ENCODE results near the gene CIZ1.
A peak's percentile ranks its signal among the peaks of the same experiment; 100 is the strongest.

The CIZ1 gene

GRCh38 chr9:128125580-128126354 lies 65.6 kb downstream of the CIZ1 start:
- no peak for ATAC-seq
- DNase-seq, result no peak
- Mint-ChIP-seq H3K9me3 (no peaks in the 10 kb centered on the region), H3K36me3 (ENCODE audit: low read depth) (peaks cover 6% of the 10 kb centered on the region), H3K27ac (peak overlapping the region; percentile 77), H3K4me3 (peak overlapping the region; percentile 82), H3K4me1 (peaks cover 31% of the 10 kb centered on the region), H3K27me3 (no peaks in the 10 kb centered on the region)

GRCh38 chr9:128124873-128125579 lies 66.3 kb downstream of the CIZ1 start:
- DNase-seq (peak; percentile 71), ATAC-seq (no peak)
- Mint-ChIP-seq H3K27ac (no peak overlapping the region), H3K36me3 (ENCODE audit: low read depth) (peaks cover 6% of the 10 kb centered on the region), H3K4me1 (peaks cover 30% of the 10 kb centered on the region), H3K9me3 (no peaks in the 10 kb centered on the region), H3K27me3 (no peaks in the 10 kb centered on the region), H3K4me3 (peak overlapping the region; percentile 82)

- no peak for ATAC-seq
Measured at GRCh38 chr9:128124451-128124850, 66.9 kb downstream of the CIZ1 start.

GRCh38 chr9:128123451-128124080 lies 67.8 kb downstream of the CIZ1 start:
- Mint-ChIP-seq H3K4me1 (peaks cover 20% of the 10 kb centered on the region), H3K36me3 (ENCODE audit: low read depth) (peaks cover 6% of the 10 kb centered on the region), H3K9me3 (no peaks in the 10 kb centered on the region), H3K27me3 (no peaks in the 10 kb centered on the region), H3K27ac (no peak overlapping the region), H3K4me3 (no peak overlapping the region)
- DNase-seq (no peak), ATAC-seq (no peak)

More at GRCh38 chr9:128124451-128124850, 66.9 kb downstream of the CIZ1 start:
- H3K36me3 Mint-ChIP-seq (ENCODE audit: low read depth), result peaks cover 6% of the 10 kb centered on the region
- H3K4me1 Mint-ChIP-seq, result peaks cover 27% of the 10 kb centered on the region
- H3K27me3 Mint-ChIP-seq, result no peaks in the 10 kb centered on the region
- DNase-seq, result no peak
- no peak overlapping the region for H3K27ac Mint-ChIP-seq
- H3K9me3 Mint-ChIP-seq, result no peaks in the 10 kb centered on the region
- H3K4me3 Mint-ChIP-seq, result no peak overlapping the region

- DNase-seq (no peak), ATAC-seq (no peak)
- Mint-ChIP-seq H3K4me3 (no peak overlapping the region), H3K27ac (no peak overlapping the region), H3K27me3 (no peaks in the 10 kb centered on the region), H3K9me3 (no peaks in the 10 kb centered on the region), H3K4me1 (peaks cover 18% of the 10 kb centered on the region), H3K36me3 (ENCODE audit: low read depth) (peaks cover 6% of the 10 kb centered on the region)
Measured at GRCh38 chr9:128122809-128123175, 68.6 kb downstream of the CIZ1 start.

- Mint-ChIP-seq H3K36me3 (ENCODE audit: low read depth) (peaks cover 6% of the 10 kb centered on the region), H3K27ac (no peak overlapping the region), H3K27me3 (no peaks in the 10 kb centered on the region), H3K4me3 (no peak overlapping the region), H3K4me1 (peaks cover 23% of the 10 kb centered on the region), H3K9me3 (no peaks in the 10 kb centered on the region)
- no peak for ATAC-seq
- DNase-seq, result no peak
Measured at GRCh38 chr9:128121924-128122808, 69.2 kb downstream of the CIZ1 start.

GRCh38 chr9:128121466-128121810 lies 69.9 kb downstream of the CIZ1 start:
- Mint-ChIP-seq H3K27ac (no peak overlapping the region), H3K4me3 (no peak overlapping the region)
- DNase-seq, result no peak

GRCh38 chr9:128120741-128121465 lies 70.5 kb downstream of the CIZ1 start:
- Mint-ChIP-seq H3K4me1 (peaks cover 24% of the 10 kb centered on the region), H3K9me3 (no peaks in the 10 kb centered on the region), H3K27me3 (no peaks in the 10 kb centered on the region), H3K27ac (no peak overlapping the region), H3K36me3 (ENCODE audit: low read depth) (peaks cover 3% of the 10 kb centered on the region), H3K4me3 (no peak overlapping the region)
- no peak for DNase-seq
- ATAC-seq, result no peak

More at GRCh38 chr9:128121466-128121810, 69.9 kb downstream of the CIZ1 start:
- H3K9me3 Mint-ChIP-seq, result no peaks in the 10 kb centered on the region
- ATAC-seq, result no peak
- H3K4me1 Mint-ChIP-seq, result peaks cover 24% of the 10 kb centered on the region
- no peaks in the 10 kb centered on the region for H3K27me3 Mint-ChIP-seq
- peaks cover 6% of the 10 kb centered on the region for H3K36me3 Mint-ChIP-seq (ENCODE audit: low read depth)

- no peaks in the 10 kb centered on the region for H3K27me3 Mint-ChIP-seq
- H3K9me3 Mint-ChIP-seq, result no peaks in the 10 kb centered on the region
- peaks cover 23% of the 10 kb centered on the region for H3K4me1 Mint-ChIP-seq
- H3K4me3 Mint-ChIP-seq, result no peak overlapping the region
- ATAC-seq (no peak), DNase-seq (no peak)
- peaks cover 3% of the 10 kb centered on the region for H3K36me3 Mint-ChIP-seq (ENCODE audit: low read depth)
- H3K27ac Mint-ChIP-seq, result no peak overlapping the region
Measured at GRCh38 chr9:128120061-128120740, 71.2 kb downstream of the CIZ1 start.

GRCh38 chr9:128118971-128119665 lies 72.3 kb downstream of the CIZ1 start:
- Mint-ChIP-seq H3K27ac (no peak overlapping the region), H3K27me3 (no peaks in the 10 kb centered on the region)

GRCh38 chr9:128118472-128118857 lies 72.9 kb downstream of the CIZ1 start:
- DNase-seq (no peak), ATAC-seq (no peak)
- Mint-ChIP-seq H3K36me3 (ENCODE audit: low read depth) (peaks cover 4% of the 10 kb centered on the region), H3K4me3 (no peak overlapping the region), H3K4me1 (peaks cover 19% of the 10 kb centered on the region), H3K27me3 (no peaks in the 10 kb centered on the region), H3K27ac (no peak overlapping the region), H3K9me3 (no peaks in the 10 kb centered on the region)

More at GRCh38 chr9:128118971-128119665, 72.3 kb downstream of the CIZ1 start:
- Mint-ChIP-seq H3K4me3 (no peak overlapping the region), H3K4me1 (peaks cover 19% of the 10 kb centered on the region), H3K36me3 (ENCODE audit: low read depth) (no peaks in the 10 kb centered on the region), H3K9me3 (no peaks in the 10 kb centered on the region)
- DNase-seq, result no peak
- ATAC-seq, result no peak

- Mint-ChIP-seq H3K27me3 (no peaks in the 10 kb centered on the region), H3K27ac (peak overlapping the region; percentile 30), H3K9me3 (no peaks in the 10 kb centered on the region), H3K4me3 (no peak overlapping the region), H3K4me1 (peaks cover 19% of the 10 kb centered on the region), H3K36me3 (ENCODE audit: low read depth) (peaks cover 6% of the 10 kb centered on the region)
- DNase-seq, result peak; percentile 99
- ATAC-seq, result peak; percentile 75
Measured at GRCh38 chr9:128117613-128118471, 73.5 kb downstream of the CIZ1 start.
